Measurements from ENCODE around the gene TSFM.
A peak's percentile ranks its signal among the peaks of the same experiment; 100 is the strongest.

The TSFM gene

GRCh38 chr12:57844709-57845477, 62.3 kb downstream of the TSFM start:
- peak overlapping the region; percentile 78 for H3K4me3 ChIP-seq (ENCODE audit: low read length)
- DNase-seq (ENCODE audit: low read depth), result peak; percentile 40
- TF ChIP-seq CTCF (conservative IDR thresholded peaks at IDR 0.05; ENCODE audit: low read depth, low read length), result no peak

- no peak for TF ChIP-seq CTCF (conservative IDR thresholded peaks at IDR 0.05; ENCODE audit: low read depth, low read length)
- no peak for DNase-seq (ENCODE audit: low read depth)
- peak overlapping the region; percentile 78 for H3K4me3 ChIP-seq (ENCODE audit: low read length)
Measured at GRCh38 chr12:57845478-57846284, 63.1 kb downstream of the TSFM start.

- H3K4me3 ChIP-seq (ENCODE audit: low read length), result peak overlapping the region; percentile 78
- DNase-seq (ENCODE audit: low read depth), result no peak
- no peak for TF ChIP-seq CTCF (conservative IDR thresholded peaks at IDR 0.05; ENCODE audit: low read depth, low read length)
Measured at GRCh38 chr12:57846285-57846576, 63.6 kb downstream of the TSFM start.

DNA sequence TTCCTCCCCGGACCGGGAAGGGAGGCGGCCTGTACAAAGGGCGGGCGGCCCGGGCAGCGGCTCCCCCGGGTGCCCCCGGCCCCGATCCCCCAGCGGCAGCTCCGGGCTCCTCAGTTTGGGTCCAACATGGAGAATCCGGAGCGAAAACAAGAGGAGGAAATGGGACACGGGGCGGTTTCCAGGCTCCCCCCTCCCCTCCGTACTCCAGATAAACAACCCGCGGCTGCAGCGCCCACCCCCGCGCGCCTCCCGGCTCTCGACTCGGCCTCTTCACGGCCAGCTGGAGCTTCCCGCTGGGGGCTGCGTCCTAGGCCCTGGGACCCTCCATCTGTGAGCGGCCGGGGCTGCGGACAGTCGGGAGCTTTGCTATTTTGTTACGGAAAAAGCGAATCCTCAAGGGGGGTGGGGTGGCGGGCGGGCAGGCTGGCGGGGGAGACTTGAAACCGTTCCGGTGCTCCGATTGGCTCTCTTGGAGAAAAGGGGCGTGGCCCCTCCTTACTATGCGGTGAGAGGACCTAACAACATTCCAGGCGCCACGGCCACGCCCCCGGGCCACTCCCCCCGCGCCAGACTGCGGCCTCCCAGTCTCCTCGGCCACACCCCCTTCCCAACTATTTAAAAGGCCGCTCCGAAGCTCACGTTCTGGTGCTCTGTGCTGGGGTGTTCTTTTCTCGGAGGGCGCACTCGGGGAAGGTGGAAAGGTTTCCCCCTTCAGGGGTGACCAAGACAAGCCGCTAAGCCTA, 64.2 kb downstream of the TSFM start, which contains the start of gene CTDSP2:
TSS of gene CTDSP2 (minus strand) at position 153 of the 743 bp plus-strand sequence. CDS start 294 bp downstream, outside the sequence.
- peak within 1 kb of the TSS; percentile 78 for H3K4me3 ChIP-seq (ENCODE audit: low read length)
- peak; percentile 94 for DNase-seq (ENCODE audit: low read depth)
- TF ChIP-seq CTCF (conservative IDR thresholded peaks at IDR 0.05; ENCODE audit: low read depth, low read length), result no peak
